Caco-2 (cell line): ENCODE results near the gene CXADR. TPM values are rescaled to one million over a fixed set of nuclear protein-coding genes. Genes with fewer than 3 reads are reported as not detected.

Experiments
- BruUV-seq: library from RNA; stranded (reverse); fragments of 400-500 nt; replicated peaks from 2 replicates; lab custom pipeline; 2021; lab: Mats Ljungman, UMichigan
- CTCF ChIA-PET: fragments of 300-600 bp; sonication (Branson Sonifier 250); formaldehyde crosslinking; loops from one replicate; lab custom pipeline; 2022; ENCODE audit warnings: antibody characterized with exemption; lab: Charles Lee
- POLR2A ChIA-PET: fragments of 300-600 bp; sonication (Branson Sonifier 250); formaldehyde crosslinking; loops from one replicate; lab custom pipeline; 2022; ENCODE audit warnings: antibody characterized with exemption; lab: Charles Lee
- DNase-seq, 2 experiments: peaks; one replicate each; pipeline versions ENCODE4 v3.0.0 to v3.0.0-alpha.2; 2020 to 2022
- H3K27me3 ChIP-seq: replicated peaks from 2 replicates; pipeline ENCODE4 v1.6.0; 2011; ENCODE audit warnings: low read length; ENCODE audit not compliant: control insufficient read depth, insufficient read depth
- H3K36me3 ChIP-seq: 2 replicates; pipeline ENCODE4 v1.5.1; 2011; ENCODE audit warnings: low read length; ENCODE audit not compliant: control insufficient read depth, insufficient read depth
- H3K4me1 ChIP-seq: fragments of 250-450 bp; sonication (Bioruptor Pico); 2 replicates; pipeline ENCODE4 v1.5.1; 2020; ENCODE audit warnings: mild to moderate bottlenecking
- H3K4me3 ChIP-seq: 2 replicates; pipeline ENCODE4 v1.5.1; 2011; ENCODE audit warnings: low read depth, mild to moderate bottlenecking, control low read depth, low read length
- H3K9me3 ChIP-seq: fragments of 250-450 bp; sonication (Bioruptor Pico); 2 replicates; pipeline ENCODE4 v1.5.1; 2020; ENCODE audit warnings: mild to moderate bottlenecking, moderate library complexity
- H3K27ac Mint-ChIP-seq: one replicate; pipeline ENCODE4 v1.8.0; 2022; ENCODE audit warnings: mixed read lengths; ENCODE audit not compliant: unreplicated experiment
- H3K27me3 Mint-ChIP-seq: one replicate; pipeline ENCODE4 v1.8.0; 2022; ENCODE audit warnings: mixed read lengths; ENCODE audit not compliant: insufficient read depth, unreplicated experiment
- H3K36me3 Mint-ChIP-seq: one replicate; pipeline ENCODE4 v1.8.0; 2022; ENCODE audit warnings: mild to moderate bottlenecking, mixed read lengths; ENCODE audit not compliant: insufficient read depth, unreplicated experiment
- H3K4me1 Mint-ChIP-seq: one replicate; pipeline ENCODE4 v1.8.0; 2022; ENCODE audit warnings: low read depth, mixed read lengths; ENCODE audit not compliant: unreplicated experiment
- H3K4me3 Mint-ChIP-seq: one replicate; pipeline ENCODE4 v1.8.0; 2022; ENCODE audit warnings: mild to moderate bottlenecking, moderate library complexity, mixed read lengths; ENCODE audit not compliant: unreplicated experiment
- H3K9me3 Mint-ChIP-seq: one replicate; pipeline ENCODE4 v1.8.0; 2022; ENCODE audit warnings: mixed read lengths; ENCODE audit not compliant: unreplicated experiment
- CTCF ChIP-seq, 2 experiments: fragments of 200-600 bp in 1 of 2; IDR thresholded peaks; 1 replicate in 1 of 2; 2 replicates in 1 of 2; pipeline versions ENCODE4 v1.5.1 to v1.8.0; 2011 to 2022; ENCODE audit warnings: antibody characterized with exemption in 1 of 2, control low read depth in 1 of 2, inconsistent platforms in 1 of 2, low read depth in 1 of 2, low read length in 1 of 2, mild to moderate bottlenecking in 1 of 2, moderate library complexity in 1 of 2; ENCODE audit not compliant: insufficient read depth in 1 of 2, severe bottlenecking in 1 of 2, unreplicated experiment in 1 of 2
- intact Hi-C: fragments of 100-400 bp; cut with micrococcal nuclease; formaldehyde crosslinking; loops from one replicate; pipeline ENCODE4 v1.10.0; 2022; ENCODE audit not compliant: unreplicated experiment
- total RNA-seq: library from RNA; stranded (reverse); gene quantifications from 2 replicates; pipeline ENCODE4 v1.2.3, GENCODE V29; 2022

CXADR gene
- total RNA-seq, 1 experiment from 2014 or later = 102 TPM

- peak within 1 kb of the TSS; percentile 90 for H3K4me3 ChIP-seq
- Mint-ChIP-seq H3K27ac (peak within 1 kb of the TSS; percentile 99), H3K9me3 (no peaks in the 10 kb centered on the region), H3K4me3 (peak within 1 kb of the TSS; percentile 95), H3K4me1 (no peaks in the 10 kb centered on the region), H3K36me3 (peaks cover 31% of the 10 kb centered on the region), H3K27me3 (no peaks in the 10 kb centered on the region)
- H3K4me1 ChIP-seq = 0 out of 2 replicates have a peak, but pooled peaks cover 8% of the 10 kb centered on the region
- POLR2A ChIA-PET = no interaction called here
- H3K27me3 ChIP-seq = no peaks in the 10 kb centered on the region
- BruUV-seq = no TSS peak
- H3K36me3 ChIP-seq = no peaks in the 10 kb centered on the region
- no peaks in the 10 kb centered on the region for H3K9me3 ChIP-seq
- CTCF ChIA-PET = no interaction called here
- TF ChIP-seq CTCF (IDR thresholded peaks at IDR 0.05; ENCODE audit: insufficient read depth in 1 of 2, low read depth in 1 of 2, low read length in 1 of 2, severe bottlenecking in 1 of 2, unreplicated experiment in 1 of 2) = no peak
- intact Hi-C loops = loop anchor here (5.0 kb wide), 1 partner anchor 50 kb away; no protein-coding TSS in a partner anchor
- peak; percentile 68 to 78 for DNase-seq
These were observed 99.9 kb downstream of the CXADR start, which contains the start of gene BTG3 for GRCh38 chr21:17612565-17613241. Gene BTG3, minus strand, starts transcription at chr21:17612901. Its CDS starts 3,757 bp downstream, at chr21:17609144.

DNA sequence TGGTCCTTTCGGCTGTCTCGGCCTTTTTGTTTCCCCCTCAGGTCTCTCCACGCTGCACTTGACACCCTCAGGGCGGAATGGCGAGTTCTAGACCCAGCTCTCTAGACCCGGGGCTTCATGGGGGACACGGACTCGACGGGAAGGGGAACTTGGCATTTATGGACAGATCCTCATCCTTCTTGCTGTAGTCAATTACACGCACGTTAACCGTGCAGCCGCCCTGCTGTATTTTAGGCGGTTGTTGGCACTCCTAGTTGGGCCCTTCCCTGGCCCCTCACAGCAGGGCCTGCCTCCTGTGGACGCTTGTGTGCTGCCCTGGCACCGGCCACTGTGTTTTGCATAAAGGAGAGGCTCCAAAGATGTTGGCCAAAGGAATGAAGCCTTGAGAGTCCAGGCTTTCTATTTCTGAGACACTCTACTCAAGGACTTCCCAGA lies 100.4 kb downstream of the CXADR start:
- Histone ChIP-seq H3K4me1 (0 out of 2 replicates have a peak, but pooled peaks cover 8% of the 10 kb centered on the region), H3K4me3 (peak overlapping the region; percentile 90), H3K36me3 (no peaks in the 10 kb centered on the region), H3K27me3 (no peaks in the 10 kb centered on the region), H3K9me3 (no peaks in the 10 kb centered on the region)
- no peak for TF ChIP-seq CTCF (IDR thresholded peaks at IDR 0.05; ENCODE audit: insufficient read depth in 1 of 2, low read depth in 1 of 2, low read length in 1 of 2, severe bottlenecking in 1 of 2, unreplicated experiment in 1 of 2)
- Mint-ChIP-seq H3K36me3 (peaks cover 26% of the 10 kb centered on the region), H3K27ac (no peak overlapping the region), H3K4me1 (no peaks in the 10 kb centered on the region), H3K9me3 (no peaks in the 10 kb centered on the region), H3K4me3 (peak overlapping the region; percentile 95), H3K27me3 (no peaks in the 10 kb centered on the region)
- no TSS peak for BruUV-seq
- DNase-seq = peak in 1 of 2 experiments; percentile 34
- intact Hi-C loops = loop anchor here (5.0 kb wide), 1 partner anchor 49 kb away; no protein-coding TSS in a partner anchor
- ChIA-PET POLR2A (no interaction called here), CTCF (no interaction called here)

DNA sequence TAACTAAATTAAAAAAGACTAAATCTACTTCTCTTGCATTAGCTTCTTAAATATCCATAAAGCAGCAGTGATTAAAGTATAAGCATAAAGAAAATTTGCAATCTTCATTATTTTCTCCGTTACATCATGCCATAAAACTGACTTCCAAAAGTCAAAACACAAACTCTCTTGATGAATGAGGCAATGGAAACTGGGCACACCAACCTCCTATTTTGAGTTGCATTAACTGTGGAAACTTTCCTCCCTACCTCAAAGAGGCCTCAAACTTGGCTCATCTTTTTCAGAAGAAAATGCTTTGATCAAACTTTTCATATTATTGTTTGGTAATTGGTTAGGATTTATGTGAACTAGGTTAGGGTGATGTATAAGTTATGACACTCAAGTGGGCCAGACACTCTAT lies 104.0 kb downstream of the CXADR start:
- no peaks in the 10 kb centered on the region for H3K27me3 Mint-ChIP-seq
- intact Hi-C loops = no loop called here
- no peak overlapping the region for H3K27ac Mint-ChIP-seq
- H3K36me3 Mint-ChIP-seq = peaks cover 2% of the 10 kb centered on the region
- Histone ChIP-seq H3K4me1 (no peaks in the 10 kb centered on the region), H3K27me3 (no peaks in the 10 kb centered on the region), H3K36me3 (no peaks in the 10 kb centered on the region), H3K9me3 (no peaks in the 10 kb centered on the region), H3K4me3 (no peak overlapping the region)
- POLR2A ChIA-PET = no interaction called here
- no peak for DNase-seq
- TF ChIP-seq CTCF (IDR thresholded peaks at IDR 0.05; ENCODE audit: insufficient read depth in 1 of 2, low read depth in 1 of 2, low read length in 1 of 2, severe bottlenecking in 1 of 2, unreplicated experiment in 1 of 2) = no peak
- no peaks in the 10 kb centered on the region for H3K9me3 Mint-ChIP-seq
- H3K4me1 Mint-ChIP-seq = no peaks in the 10 kb centered on the region
- no peak overlapping the region for H3K4me3 Mint-ChIP-seq
- CTCF ChIA-PET = no interaction called here
- BruUV-seq = no TSS peak
